ENCODE results near the gene MMP13. TPM values are rescaled to one million over a fixed set of nuclear protein-coding genes. Genes with fewer than 3 reads are reported as not detected.

MMP13 gene
- total RNA-seq, 1 experiment from 2014 or later = not detected

DNA sequence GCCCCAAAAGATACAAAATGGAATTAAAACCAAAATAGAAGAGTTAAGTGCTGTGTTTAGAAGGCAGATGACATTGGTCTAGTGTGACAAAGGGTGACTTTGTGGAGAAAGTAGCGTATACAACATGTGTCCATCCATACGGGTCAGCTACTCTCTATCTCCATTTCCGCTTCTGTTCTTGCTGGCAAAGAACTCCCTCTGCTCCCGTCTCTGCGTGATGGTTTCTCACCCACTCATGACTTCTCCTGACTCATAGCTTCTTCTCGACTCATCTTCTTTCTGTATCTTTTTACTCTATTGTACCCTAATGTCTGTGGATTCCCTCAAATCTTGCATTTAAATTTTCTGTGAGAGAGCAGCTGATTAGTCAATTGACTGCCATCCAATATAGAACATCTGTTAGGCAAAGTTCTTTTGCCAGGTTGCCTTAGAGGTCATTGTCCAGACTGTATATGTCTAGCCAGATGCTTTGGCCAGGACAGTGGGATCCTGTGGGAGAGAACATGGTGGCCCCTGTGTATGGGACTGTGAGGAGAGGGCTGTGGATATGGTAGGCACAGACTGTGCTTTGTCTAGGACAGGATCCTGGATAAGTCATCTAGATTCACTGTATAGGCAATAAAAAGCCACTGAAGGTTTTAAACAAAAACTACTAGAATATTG is 28.4 kb downstream of the MMP13 start:
- Histone ChIP-seq H3K79me2 (ENCODE audit: insufficient read depth, low read length) (no peaks in the 10 kb centered on the region), H3K23ac (ENCODE audit: insufficient read length, low read depth, low read length) (no peak overlapping the region), H2AFZ (ENCODE audit: low read length) (no peak overlapping the region), H4K5ac (ENCODE audit: insufficient read length, low read depth, low read length) (no peak overlapping the region), H2BK5ac (ENCODE audit: insufficient read length, low read length) (no peak overlapping the region), H3T11ph (ENCODE audit: low read length) (no peak overlapping the region), H4K91ac (ENCODE audit: insufficient read length, low read depth, low read length) (no peak overlapping the region), H3K27me3 (ENCODE audit: insufficient read depth, low read length) (no peaks in the 10 kb centered on the region), H3K23me2 (ENCODE audit: insufficient read length, low read depth, low read length, poor library complexity, severe bottlenecking) (no peaks in the 10 kb centered on the region), H4K20me1 (ENCODE audit: control insufficient read depth, insufficient read depth, insufficient read length) (no peaks in the 10 kb centered on the region), H3K4me1 (ENCODE audit: insufficient read depth, low read length) (no peaks in the 10 kb centered on the region), H2BK15ac (ENCODE audit: low read depth, low read length) (no peak overlapping the region), H2AK5ac (ENCODE audit: insufficient read length, low read length) (no peak overlapping the region), H3K14ac (ENCODE audit: insufficient read depth, low read length) (no peak overlapping the region), H3K4ac (ENCODE audit: low read depth, low read length) (no peak overlapping the region), H4K8ac (replicated peaks; ENCODE audit: insufficient read length, low read depth, low read length) (no peak overlapping the region), H3K9ac (ENCODE audit: extremely low read depth, insufficient read length, low read length) (no peak overlapping the region), H3K79me1 (ENCODE audit: insufficient read depth, low read depth, low read length, poor library complexity, severe bottlenecking) (no peaks in the 10 kb centered on the region), H3K9me3 (ENCODE audit: control insufficient read depth, low read depth, low read length) (no peaks in the 10 kb centered on the region), H3K56ac (ENCODE audit: insufficient read length, low read depth, low read length) (no peak overlapping the region), H3K4me2 (ENCODE audit: insufficient read depth, insufficient read length, low read length) (no peak overlapping the region), H2BK20ac (ENCODE audit: low read depth, low read length, poor library complexity, severe bottlenecking) (no peak overlapping the region), H3K27ac (ENCODE audit: insufficient read length, low read depth, low read length) (no peak overlapping the region), H2BK120ac (ENCODE audit: low read depth, low read length, poor library complexity, severe bottlenecking) (no peak overlapping the region), H2BK12ac (ENCODE audit: insufficient read length, low read depth, low read length) (no peak overlapping the region), H3K18ac (ENCODE audit: insufficient read length, low read depth, low read length) (no peak overlapping the region)
- H3K36me3 Mint-ChIP-seq (ENCODE audit: insufficient read depth in 1 of 3, low read depth in 3 of 3) = no peaks in the 10 kb centered on the region
- TF ChIP-seq, protein P1, sequence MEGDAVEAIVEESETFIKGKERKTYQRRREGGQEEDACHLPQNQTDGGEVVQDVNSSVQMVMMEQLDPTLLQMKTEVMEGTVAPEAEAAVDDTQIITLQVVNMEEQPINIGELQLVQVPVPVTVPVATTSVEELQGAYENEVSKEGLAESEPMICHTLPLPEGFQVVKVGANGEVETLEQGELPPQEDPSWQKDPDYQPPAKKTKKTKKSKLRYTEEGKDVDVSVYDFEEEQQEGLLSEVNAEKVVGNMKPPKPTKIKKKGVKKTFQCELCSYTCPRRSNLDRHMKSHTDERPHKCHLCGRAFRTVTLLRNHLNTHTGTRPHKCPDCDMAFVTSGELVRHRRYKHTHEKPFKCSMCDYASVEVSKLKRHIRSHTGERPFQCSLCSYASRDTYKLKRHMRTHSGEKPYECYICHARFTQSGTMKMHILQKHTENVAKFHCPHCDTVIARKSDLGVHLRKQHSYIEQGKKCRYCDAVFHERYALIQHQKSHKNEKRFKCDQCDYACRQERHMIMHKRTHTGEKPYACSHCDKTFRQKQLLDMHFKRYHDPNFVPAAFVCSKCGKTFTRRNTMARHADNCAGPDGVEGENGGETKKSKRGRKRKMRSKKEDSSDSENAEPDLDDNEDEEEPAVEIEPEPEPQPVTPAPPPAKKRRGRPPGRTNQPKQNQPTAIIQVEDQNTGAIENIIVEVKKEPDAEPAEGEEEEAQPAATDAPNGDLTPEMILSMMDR (conservative IDR thresholded peaks at IDR 0.05) = no peak
- no peaks in the 10 kb centered on the region for H3K27me3 Mint-ChIP-seq (ENCODE audit: low read depth)
- no peaks in the 10 kb centered on the region for H3K4me1 Mint-ChIP-seq
- H3K4me3 Mint-ChIP-seq = no peak overlapping the region
- H3K27ac Mint-ChIP-seq = no peak overlapping the region
- H3K9me3 Mint-ChIP-seq = no peaks in the 10 kb centered on the region
- DNase-seq = no peak
- no CpG with 5 or more reads among the region's 6 CpGs for WGBS (ENCODE audit: extremely low coverage, insufficient read length, low lambda C conversion rate)

Measured in H9 (cell line).